Stimulated activated naive CD8-positive, alpha-beta T cell treated with anti-CD3 and anti-CD28 coated beads, Interleukin-15, Interleukin-2, amounts not matched to agents 100 U/mL and 50 U/mL, for 24 hours (primary cell): ENCODE measurements around the gene FBRSL1.
"Not testable (repeated sequence)": the region's sequence is repeated elsewhere in the genome, so short reads cannot be mapped to it uniquely, and the experiment has no call there.

Source experiments
- ATAC-seq: fragments of 150-1000 bp; cut with Tn5 transposase; one replicate; pipeline ENCODE4 v1.10.0; 2021
- DNase-seq: peaks from one replicate; pipeline ENCODE4 v3.0.0; 2021

The FBRSL1 gene

GRCh38 chr12:132489602-132490266 is at the start of gene FBRSL1:
TSS of gene FBRSL1 (plus strand) at chr12:132490151.
- ATAC-seq (peak; percentile 71), DNase-seq (peak; percentile 96)

DNA sequence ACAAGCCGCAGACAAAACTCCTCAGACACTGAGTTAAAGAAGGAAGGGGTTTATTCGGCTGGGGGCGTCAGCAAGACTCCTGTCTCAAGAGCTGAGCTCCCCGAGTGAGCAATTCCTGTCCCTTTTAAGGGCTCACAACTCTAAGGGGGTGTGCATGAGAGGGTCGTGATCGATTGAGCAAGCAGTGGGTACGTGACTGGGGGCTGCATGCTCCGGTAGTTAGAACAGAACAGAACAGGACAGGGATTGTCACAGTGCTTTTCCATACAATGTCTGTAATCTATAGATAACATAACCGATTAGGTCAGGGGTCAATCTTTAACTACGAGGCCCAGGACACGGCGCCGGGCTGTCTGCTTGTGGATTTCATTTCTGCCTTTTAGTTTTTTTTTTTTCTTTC is 49.5 kb upstream of the FBRSL1 start:
- ATAC-seq, DNase-seq: not testable (repeated sequence)

GRCh38 chr12:132441871-132442863 is 47.8 kb upstream of the FBRSL1 start:
- no peak for ATAC-seq
- DNase-seq: no peak

DNA sequence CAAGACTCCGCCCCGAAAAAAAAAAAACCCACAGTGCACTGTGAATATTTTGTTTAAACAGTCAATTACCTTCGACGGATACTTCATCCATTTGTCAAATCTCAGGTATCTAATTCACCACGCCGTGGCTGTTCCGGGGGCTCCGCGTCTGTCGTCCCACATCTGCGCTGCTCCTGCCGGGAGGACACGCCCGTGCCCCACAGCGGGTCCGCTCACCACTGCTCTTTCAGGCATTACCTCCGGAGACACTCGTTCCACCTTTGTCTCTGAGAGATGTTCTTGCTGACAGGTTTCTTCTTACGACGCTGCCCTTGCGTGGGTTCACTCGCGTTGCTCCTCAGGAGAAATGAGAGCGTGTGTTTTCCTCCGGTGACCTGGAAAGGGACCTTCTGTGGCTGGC is 46.9 kb upstream of the FBRSL1 start:
- ATAC-seq (no peak), DNase-seq (no peak)

DNA sequence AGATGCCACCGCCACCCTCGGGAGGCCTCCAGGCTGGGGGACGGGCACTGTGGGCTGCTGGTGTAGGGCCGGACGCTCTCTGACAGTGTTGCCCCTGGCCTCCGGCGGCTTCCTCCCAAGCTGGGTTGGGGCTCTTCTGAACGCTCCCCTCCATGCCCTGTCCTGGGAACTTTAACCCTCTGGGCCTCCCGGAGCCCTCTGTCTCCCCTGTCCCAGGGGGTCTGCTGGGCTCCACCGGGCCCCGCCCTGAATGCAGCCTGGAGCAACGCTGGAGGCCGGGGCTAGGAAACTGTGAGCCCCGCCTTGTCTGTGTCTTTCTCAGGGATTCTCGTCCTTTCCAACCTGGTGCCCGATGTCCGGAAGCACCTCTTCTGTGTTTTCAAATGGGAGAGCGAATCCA is 45.7 kb upstream of the FBRSL1 start:
- DNase-seq: no peak
- no peak for ATAC-seq

DNA sequence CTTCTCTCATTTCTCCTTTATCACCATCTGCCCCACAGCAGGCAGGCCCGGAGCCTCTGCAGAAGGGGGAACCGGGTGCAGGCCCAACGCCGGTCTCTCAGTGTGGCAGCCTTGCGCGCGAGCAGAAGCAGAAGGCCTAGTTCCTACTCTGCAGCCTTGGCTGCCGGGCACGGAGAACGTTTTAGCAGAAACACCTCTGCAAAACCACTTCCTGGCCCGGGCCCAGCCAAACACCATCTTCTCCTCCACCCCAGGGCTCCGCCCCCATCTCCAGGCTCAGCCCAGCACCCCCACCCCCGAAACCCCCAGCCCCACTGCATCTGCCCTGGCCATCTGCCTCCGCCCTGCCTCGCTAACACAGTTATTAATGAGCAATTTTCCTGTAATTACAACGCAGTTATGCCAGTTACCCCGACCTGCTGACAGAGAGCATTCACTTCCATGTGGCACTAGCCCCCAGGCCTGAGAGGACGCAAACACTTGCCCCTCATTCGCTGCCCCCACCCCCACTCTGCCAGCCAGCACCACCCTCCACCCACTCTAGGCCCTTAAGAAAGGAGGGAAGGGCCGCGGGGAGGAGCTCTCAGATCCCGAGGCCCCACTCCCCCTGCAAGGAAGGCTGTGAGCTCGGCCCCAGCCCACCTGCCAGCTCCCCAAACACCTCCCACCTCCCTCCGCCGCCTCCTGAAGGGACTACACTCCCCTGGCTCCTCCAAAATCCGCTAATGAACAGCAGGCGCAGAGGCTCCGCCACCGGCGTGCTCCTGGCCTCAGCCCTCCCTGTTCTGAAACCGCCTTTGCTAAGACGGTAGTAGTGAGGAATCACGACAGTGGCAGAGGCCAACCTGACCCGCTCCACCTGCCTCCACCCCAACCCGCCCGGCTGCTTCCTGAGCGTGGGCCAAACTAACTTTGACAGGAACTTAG is 44.7 kb upstream of the FBRSL1 start:
- ATAC-seq: peak; percentile 85
- DNase-seq: peak; percentile 84

DNA sequence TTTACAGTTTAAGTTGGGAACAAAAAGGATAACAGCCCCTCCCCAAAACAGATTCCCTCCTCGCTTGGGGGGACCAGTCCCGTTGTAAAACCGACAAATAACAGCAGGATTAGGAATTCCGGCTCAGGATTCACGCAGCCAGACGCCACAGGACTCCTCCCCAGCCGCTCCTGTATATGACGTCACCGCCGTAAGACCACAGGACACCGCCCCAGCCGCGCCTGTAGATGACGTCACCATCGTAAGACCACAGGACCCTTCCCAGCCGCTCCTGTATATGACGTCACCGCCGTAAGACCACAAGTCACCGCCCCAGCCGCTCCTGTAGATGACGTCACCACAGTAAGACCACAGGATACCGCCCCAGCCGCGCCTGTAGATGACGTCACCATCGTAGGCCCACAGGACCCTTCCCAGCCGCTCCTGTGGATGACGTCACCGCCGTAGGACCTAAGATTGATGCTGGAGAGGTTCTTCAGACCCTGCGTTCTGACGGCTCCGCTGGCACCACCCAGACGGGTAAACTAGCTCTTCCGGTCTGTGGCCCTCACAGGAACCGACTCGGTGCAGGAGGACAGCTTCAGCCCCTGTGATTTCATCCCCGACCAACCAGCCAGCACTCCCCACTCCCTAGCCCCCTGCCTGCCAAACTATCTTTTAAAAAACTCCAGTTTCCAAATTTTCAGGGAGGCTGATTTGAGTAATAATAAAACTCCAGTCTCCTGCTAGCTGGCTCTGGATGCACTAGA is 43.9 kb upstream of the FBRSL1 start:
- ATAC-seq (peak; percentile 20), DNase-seq (peak; percentile 65)

DNA sequence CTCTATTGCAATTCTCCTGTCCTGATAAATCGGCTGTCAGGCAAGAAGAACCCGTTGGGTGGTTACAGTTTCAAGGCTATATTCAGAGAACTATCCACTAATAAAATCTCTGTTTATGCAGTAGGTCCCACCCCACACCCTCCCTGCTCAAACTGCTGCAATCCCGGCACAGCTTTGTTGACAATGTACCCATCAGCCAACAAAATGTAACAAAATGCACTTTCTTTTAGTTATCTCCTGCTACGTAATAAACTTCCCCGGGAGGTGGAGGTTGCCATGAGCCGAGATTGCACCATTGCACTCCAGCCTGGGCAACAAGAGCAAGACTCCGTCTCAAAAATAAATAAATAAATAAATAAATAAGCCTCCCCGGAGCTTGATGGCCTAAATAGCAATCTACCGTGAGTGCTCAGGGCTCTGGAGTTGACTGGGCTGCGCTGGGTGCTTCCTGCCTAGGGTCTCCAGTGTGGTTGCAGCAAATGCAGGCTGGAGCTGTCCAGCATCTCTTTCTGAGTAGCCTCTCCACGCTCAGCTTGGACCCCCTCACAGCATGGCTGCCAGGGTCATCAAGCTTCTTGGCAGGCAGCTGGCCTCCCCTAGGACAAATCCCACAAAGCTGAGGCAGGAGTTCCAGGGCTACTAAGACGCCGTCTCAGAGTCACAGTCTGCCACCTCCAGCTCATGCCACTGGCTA is 43.2 kb upstream of the FBRSL1 start:
- DNase-seq: no peak
- ATAC-seq: no peak

DNA sequence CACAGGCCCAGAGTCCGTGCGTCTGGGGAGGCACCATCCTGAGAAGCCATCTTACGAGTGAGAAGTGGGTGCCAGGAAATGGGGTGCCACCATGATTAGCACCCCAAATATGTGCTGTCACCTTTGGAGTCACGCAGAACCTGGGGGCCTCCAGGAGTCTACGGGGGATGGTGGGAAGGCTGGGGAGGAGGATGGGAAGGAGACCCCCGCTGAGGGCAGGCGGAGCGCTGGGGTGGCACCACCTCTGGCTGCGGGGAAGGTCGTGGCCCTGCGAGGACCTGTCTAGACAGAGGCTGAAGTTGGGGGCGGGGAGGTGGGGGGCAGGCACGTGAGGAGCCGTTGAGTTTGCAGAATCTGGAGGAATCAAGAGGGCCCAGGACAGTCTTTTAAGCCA is 42.6 kb upstream of the FBRSL1 start:
- no peak for ATAC-seq
- DNase-seq: no peak

- no peak for ATAC-seq
- no peak for DNase-seq
These were observed 42.1 kb upstream of the FBRSL1 start for GRCh38 chr12:132447731-132448462.

- no peak for ATAC-seq
These were observed 41.5 kb upstream of the FBRSL1 start for GRCh38 chr12:132448463-132448820.

GRCh38 chr12:132449565-132450417 is 40.2 kb upstream of the FBRSL1 start:
- ATAC-seq: no peak
- DNase-seq: no peak

More at GRCh38 chr12:132448463-132448820, 41.5 kb upstream of the FBRSL1 start:
- DNase-seq: no peak

DNA sequence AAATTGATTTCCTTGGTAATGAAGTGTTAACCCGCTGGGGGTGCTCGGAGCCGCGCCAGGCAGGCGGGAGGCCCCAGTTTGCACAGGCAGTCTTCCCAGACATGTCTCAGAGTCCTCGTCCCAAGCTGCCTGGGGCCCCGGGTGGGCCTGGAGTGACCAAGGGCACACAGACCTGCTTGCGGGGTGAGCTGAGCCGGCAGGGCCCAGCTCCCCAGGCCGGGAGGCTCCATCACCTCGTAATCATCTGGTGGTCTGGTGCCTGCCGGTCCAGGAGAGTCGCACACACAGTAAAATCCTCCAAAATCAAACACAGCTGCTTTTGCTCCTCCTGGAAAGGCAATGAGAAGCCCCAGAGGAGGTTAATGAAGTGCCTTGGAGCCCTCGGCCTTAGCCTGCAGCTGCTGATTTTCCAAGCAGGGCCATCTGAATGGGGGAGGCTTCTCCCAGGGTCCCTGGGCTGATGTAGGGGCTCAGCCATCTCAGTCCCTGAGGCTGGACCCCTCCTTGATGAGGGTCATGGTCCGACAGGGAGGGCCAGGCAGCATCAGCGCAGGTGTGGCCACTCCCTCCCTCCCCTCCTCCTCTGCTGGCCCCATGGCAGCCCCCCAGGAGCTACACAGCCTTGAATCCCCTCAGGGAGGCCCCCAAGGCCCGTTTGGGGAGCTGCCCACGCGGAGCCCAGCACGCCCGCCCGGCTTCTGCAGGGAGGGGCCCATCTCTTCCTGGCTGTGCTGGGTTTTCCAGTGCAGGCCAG is 39.4 kb upstream of the FBRSL1 start:
- DNase-seq (no peak), ATAC-seq (no peak)

DNA sequence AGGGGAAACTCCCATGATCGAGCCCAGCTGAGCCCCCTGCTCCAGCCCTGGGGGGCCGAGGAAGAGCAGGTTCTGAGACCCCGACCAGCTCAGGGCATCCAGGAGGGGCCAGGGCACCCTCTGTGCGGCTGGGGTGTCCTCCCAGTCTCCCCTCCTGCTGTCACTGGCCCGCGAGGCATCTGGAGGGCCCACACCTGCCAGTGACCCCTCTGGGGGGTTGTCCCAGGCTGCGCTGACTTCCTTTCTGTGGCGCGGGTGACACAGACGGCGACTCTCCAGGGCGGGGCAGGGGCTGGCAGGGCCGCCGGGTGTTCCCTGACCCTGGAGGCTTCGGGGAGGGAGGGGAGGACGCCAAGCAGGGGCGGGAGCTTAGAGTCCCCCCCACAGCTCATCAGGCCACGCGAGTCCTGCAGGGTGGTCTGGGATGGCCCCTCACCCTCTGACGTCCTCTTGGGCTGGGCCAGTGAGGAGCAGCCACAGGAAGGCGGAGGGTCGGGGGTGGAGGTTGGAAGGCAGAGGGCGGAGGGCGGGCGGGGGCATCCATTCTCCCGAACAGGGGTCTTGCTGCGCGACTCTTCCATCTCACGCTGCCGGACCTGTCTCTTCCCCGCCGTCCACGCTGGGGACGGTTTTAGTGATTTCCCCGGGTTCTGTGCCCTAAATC is 38.6 kb upstream of the FBRSL1 start:
- DNase-seq (peak; percentile 52), ATAC-seq (peak; percentile 48)

DNA sequence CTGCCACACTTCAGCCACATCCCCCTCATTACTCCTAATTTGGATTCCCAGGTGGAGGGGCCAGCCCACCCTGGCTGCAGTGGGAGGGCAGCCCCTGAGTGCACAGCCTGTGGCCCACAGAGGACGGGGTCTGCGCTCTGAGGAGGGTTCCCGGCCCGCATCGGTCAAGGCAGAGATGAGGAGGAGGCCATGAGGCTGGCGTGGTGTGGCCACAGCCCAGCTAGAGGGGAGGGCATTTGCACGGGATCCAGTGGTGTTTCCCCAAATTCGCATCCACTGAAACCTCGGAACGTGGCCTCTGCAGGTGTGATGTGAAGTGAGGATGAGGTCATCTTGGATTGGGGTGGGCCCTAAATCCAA is 38.1 kb upstream of the FBRSL1 start:
- DNase-seq: no peak
- ATAC-seq: no peak

DNA sequence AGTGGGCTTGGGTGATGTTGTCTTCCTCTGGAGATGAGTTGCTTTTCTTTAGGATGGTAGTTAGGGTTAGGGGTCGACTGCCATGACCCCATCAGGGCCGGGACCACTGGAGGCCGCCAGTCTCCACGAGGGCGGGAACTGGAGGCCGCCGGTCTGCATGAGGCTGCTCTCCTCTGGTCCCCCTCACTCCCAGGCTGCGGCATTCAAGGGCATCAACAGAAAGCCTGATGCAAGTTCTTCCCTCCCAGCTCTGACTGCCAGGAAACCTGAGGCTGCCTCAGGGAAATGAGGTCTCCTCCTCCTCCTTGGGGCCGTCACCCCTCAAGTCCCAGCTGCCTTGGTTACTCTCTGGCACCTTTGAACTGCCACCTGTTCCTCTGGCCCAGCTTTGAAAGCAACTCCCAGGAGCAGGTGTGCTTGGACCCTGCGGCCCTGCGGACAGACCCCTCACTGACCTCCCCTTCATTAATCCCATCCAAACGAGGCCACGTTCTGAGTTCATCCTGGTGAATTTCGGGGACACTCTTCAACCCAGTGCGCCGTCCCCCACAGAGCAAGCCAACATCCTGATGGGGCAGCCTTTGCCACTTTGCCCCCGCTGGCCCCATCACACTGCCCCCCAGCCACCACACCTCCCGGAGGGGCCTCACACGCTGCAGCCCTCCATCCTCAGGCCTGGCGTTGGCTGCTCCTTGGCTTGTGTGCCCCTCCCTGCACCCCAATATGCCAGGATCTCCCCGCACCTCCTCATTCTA is 37.2 kb upstream of the FBRSL1 start:
- DNase-seq: no peak
- ATAC-seq: no peak
